Gastroesophageal sphincter (tissue), 3 donors: ENCODE measurements around the gene TSPAN8.

Experiments used
- EP300 ChIP-seq: sonication (generic); formaldehyde crosslinking; IDR thresholded peaks from one replicate; pipeline ENCODE4 v1.6.1; 2017; ENCODE audit warnings: antibody characterized with exemption, mild to moderate bottlenecking
- POLR2A ChIP-seq, 2 donors: fragments of 450-650 bp; IDR thresholded peaks; one replicate each; pipeline ENCODE4 v1.6.1; 2017; ENCODE audit warnings: antibody characterized with exemption in 2 of 2, mild to moderate bottlenecking in 2 of 2, moderate library complexity in 1 of 2
- POLR2AphosphoS5 ChIP-seq: sonication (generic); formaldehyde crosslinking; IDR thresholded peaks from one replicate; pipeline ENCODE4 v1.6.1; 2017; ENCODE audit warnings: antibody characterized with exemption
- TF ChIP-seq, protein P1 (sequence below), 4 experiments: fragments of 200-600 bp in 2 of 4; fragments of 450-650 bp in 2 of 4; sonication (generic) in 1 of 4; IDR thresholded peaks; one replicate each; pipeline ENCODE4 v1.5.1; 2017 to 2019; ENCODE audit warnings: antibody characterized with exemption in 4 of 4, mild to moderate bottlenecking in 2 of 4, moderate library complexity in 2 of 4

DNA sequence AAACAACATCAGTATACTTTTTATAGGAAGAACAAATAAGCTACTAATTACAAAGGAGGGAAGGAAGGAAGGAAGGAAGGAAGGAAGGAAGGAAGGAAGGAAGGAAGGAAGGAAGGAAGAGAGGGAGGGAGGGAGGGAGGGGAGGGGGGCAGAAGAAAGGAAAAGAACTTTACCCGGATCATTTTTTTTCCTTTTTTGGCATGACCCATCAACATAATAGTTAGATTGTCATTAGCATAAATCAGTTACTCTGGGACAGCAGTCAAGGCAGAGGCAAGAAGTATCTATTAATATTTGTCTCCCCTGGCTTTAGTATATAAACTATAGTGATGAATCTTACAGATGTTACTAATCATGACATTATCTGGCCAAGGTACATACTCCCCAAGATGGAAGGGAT is 35.2 kb upstream of the TSPAN8 start:
- TF ChIP-seq, protein P1, sequence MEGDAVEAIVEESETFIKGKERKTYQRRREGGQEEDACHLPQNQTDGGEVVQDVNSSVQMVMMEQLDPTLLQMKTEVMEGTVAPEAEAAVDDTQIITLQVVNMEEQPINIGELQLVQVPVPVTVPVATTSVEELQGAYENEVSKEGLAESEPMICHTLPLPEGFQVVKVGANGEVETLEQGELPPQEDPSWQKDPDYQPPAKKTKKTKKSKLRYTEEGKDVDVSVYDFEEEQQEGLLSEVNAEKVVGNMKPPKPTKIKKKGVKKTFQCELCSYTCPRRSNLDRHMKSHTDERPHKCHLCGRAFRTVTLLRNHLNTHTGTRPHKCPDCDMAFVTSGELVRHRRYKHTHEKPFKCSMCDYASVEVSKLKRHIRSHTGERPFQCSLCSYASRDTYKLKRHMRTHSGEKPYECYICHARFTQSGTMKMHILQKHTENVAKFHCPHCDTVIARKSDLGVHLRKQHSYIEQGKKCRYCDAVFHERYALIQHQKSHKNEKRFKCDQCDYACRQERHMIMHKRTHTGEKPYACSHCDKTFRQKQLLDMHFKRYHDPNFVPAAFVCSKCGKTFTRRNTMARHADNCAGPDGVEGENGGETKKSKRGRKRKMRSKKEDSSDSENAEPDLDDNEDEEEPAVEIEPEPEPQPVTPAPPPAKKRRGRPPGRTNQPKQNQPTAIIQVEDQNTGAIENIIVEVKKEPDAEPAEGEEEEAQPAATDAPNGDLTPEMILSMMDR (IDR thresholded peaks at IDR 0.05) = no peak
- TF ChIP-seq POLR2A (IDR thresholded peaks at IDR 0.05) = no peak
- TF ChIP-seq POLR2AphosphoS5 = no peak
- TF ChIP-seq EP300 = no peak
